Left lung (tissue), 10 donors: Measurements from ENCODE around the gene RTP3. TPM values are rescaled to one million over a fixed set of nuclear protein-coding genes. Genes with fewer than 3 reads are reported as not detected.
A peak's percentile ranks its signal among the peaks of the same experiment; 100 is the strongest.

Source experiments
- ATAC-seq: fragments of 200-7000 bp; cut with Tn5 transposase; one replicate; pipeline ENCODE4 v1.9.1; 2020; ENCODE audit warnings: moderate library complexity
- DNase-seq, 4 donors: peaks; one replicate each; pipeline ENCODE4 v3.0.0-alpha.2; 2013 to 2020
- H3K27ac ChIP-seq, 2 donors: fragments of 200-600 bp; sonication (generic) in 1 of 2; one replicate each; pipeline versions ENCODE4 v1.5.0 to v1.8.0; 2020 to 2021
- H3K27me3 ChIP-seq, 2 donors: fragments of 200-600 bp; sonication (generic) in 1 of 2; one replicate each; pipeline versions ENCODE4 v1.5.0 to v1.8.0; 2020 to 2021
- H3K36me3 ChIP-seq, 2 donors: fragments of 200-600 bp; sonication (generic) in 1 of 2; one replicate each; pipeline versions ENCODE4 v1.5.0 to v1.8.0; 2020 to 2021
- H3K4me1 ChIP-seq, 2 donors: fragments of 200-600 bp; one replicate each; pipeline ENCODE4 v1.8.0; 2021
- H3K4me3 ChIP-seq, 2 donors: fragments of 200-600 bp; sonication (generic) in 1 of 2; one replicate each; pipeline versions ENCODE4 v1.5.0 to v1.8.0; 2020 to 2021; ENCODE audit warnings: mild to moderate bottlenecking in 1 of 2
- H3K9me3 ChIP-seq, 2 donors: fragments of 200-600 bp; sonication (generic) in 1 of 2; one replicate each; pipeline versions ENCODE4 v1.5.0 to v1.8.0; 2020 to 2021
- intact Hi-C, 2 donors: fragments of 100-400 bp; cut with DNase I; formaldehyde crosslinking; loops; one replicate each; pipeline versions ENCODE4 v1.11.2 to v1.14.2; 2022
- polyA plus RNA-seq, 6 donors: library from polyadenylated mRNA; unstranded; fragments of 120-200 nt; gene quantifications; one replicate each; pipeline ENCODE4 v1.2.1, GENCODE V29; 2013; ENCODE audit not compliant: insufficient read length in 6 of 6
- total RNA-seq, 2 donors: library from RNA; stranded (reverse); fragmentation: NEBNext Ultra II Directional; extraction: Animal tissue kit (Norgen Biotek cat#: 25700); gene quantifications; one replicate each; pipeline ENCODE4 v1.2.1, GENCODE V29; 2021
- TF ChIP-seq, protein P1 (sequence below), 2 donors: fragments of 200-600 bp; sonication (generic) in 1 of 2; IDR thresholded peaks; one replicate each; pipeline versions ENCODE4 v1.5.0 to v1.8.0; 2021; ENCODE audit warnings: antibody characterized with exemption in 2 of 2
- donor health status: DM: no; HTN: yes; CAD: no.
- donor health status: DM: no; HTN: no; CAD: no.

Gene RTP3
- total and polyA plus RNA-seq, 8 donors, result 0.13 TPM; not detected in 7

GRCh38 chr3:46496746-46497555 is 825 bp upstream of the RTP3 start:
- H3K27ac ChIP-seq, result no peak overlapping the region

DNA sequence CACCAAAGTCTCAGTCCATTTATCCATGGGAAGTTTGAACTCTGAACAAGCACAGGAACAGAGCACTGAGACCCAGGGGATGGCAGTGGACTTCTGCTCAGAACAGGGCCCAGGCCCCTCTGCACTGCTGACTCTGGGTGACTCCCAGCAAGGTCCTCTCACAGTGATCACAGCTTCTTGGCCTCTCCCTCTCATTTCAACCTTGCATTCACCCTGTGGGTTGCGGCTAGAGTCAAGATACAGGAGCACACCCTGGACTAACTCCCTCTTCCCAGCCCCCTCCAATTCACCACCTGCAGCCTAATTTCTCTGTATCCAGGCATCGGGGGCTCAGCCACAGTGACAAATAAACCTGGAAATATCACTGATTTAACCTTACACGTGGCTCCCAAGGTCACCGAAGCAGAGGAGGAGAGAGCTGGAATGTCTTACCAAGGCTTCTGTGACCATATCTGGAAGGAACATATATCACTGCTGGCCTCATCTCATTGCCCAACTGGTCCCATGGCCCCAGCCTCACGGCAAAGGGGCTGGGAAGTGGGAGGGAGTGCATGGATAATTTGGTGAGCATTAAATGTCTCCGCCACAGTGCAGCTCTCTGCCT is 1.2 kb downstream of the RTP3 start:
- DNase-seq, result no peak
- Histone ChIP-seq H3K27ac (no peak overlapping the region), H3K4me3 (no peak overlapping the region), H3K36me3 (no peaks in the 10 kb centered on the region), H3K27me3 (no peaks in the 10 kb centered on the region), H3K9me3 (no peaks in the 10 kb centered on the region), H3K4me1 (no peaks in the 10 kb centered on the region)
- ATAC-seq, result no peak
- TF ChIP-seq, protein P1, sequence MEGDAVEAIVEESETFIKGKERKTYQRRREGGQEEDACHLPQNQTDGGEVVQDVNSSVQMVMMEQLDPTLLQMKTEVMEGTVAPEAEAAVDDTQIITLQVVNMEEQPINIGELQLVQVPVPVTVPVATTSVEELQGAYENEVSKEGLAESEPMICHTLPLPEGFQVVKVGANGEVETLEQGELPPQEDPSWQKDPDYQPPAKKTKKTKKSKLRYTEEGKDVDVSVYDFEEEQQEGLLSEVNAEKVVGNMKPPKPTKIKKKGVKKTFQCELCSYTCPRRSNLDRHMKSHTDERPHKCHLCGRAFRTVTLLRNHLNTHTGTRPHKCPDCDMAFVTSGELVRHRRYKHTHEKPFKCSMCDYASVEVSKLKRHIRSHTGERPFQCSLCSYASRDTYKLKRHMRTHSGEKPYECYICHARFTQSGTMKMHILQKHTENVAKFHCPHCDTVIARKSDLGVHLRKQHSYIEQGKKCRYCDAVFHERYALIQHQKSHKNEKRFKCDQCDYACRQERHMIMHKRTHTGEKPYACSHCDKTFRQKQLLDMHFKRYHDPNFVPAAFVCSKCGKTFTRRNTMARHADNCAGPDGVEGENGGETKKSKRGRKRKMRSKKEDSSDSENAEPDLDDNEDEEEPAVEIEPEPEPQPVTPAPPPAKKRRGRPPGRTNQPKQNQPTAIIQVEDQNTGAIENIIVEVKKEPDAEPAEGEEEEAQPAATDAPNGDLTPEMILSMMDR (IDR thresholded peaks at IDR 0.05), result no peak
- intact Hi-C loops, result no loop called here

More at GRCh38 chr3:46496746-46497555, 825 bp upstream of the RTP3 start:
- Histone ChIP-seq H3K4me3 (no peak overlapping the region), H3K36me3 (no peaks in the 10 kb centered on the region), H3K27me3 (no peaks in the 10 kb centered on the region), H3K4me1 (no peaks in the 10 kb centered on the region), H3K9me3 (no peaks in the 10 kb centered on the region)
- DNase-seq, result peak in 1 of 4 donors; percentile 10
- TF ChIP-seq, protein P1 (IDR thresholded peaks at IDR 0.05), result no peak
- intact Hi-C loops, result no loop called here
- no peak for ATAC-seq

DNA sequence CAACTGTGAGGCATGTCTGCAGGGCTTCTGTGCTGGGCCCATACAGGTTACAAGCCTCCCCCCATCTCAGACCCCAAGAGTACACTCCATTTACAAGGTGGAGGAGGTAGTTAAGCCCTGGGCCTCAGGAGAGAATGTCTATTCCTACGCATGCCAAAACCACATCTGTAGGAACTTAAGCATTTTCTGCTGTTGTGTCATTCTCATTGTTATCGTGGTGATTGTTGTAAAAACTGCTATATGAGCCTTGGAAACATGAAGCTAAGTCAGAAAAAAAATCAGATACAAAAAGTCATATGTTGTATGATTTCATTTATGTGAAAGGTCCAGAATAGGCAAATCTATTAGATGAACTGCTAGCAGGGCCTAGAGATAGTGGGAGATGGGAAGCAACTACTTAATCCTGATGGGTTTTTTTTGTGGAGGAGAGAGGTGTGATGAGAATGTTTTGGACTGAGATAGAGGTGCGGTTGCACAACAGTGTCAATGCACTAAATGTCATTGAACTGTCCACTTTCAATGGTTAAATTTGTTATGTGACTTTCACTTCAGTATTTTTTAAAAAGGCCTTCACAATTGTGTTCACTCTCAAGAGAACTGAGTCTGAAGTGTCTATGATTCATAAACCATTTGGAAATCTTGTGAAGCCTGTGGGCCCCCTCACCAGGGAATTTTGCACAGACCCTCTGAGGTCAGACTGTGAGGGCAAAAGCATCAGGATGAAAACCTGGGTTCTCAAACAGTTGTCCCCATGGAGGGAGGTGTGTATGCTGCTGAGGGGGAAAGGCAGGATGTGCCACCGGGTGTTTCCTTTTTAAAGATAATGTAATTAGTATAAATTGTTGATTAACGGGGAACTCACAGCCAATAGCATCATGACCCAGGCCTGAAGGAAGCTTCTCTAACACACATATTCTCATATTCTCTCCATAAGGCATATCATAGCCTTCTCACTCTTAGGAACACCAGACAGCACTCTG is 3.2 kb downstream of the RTP3 start:
- Histone ChIP-seq H3K27me3 (no peaks in the 10 kb centered on the region), H3K4me3 (no peak overlapping the region), H3K9me3 (no peaks in the 10 kb centered on the region), H3K36me3 (no peaks in the 10 kb centered on the region), H3K27ac (no peak overlapping the region), H3K4me1 (no peaks in the 10 kb centered on the region)
- DNase-seq, result no peak
- TF ChIP-seq, protein P1 (IDR thresholded peaks at IDR 0.05), result no peak
- no peak for ATAC-seq
- intact Hi-C loops, result no loop called here

DNA sequence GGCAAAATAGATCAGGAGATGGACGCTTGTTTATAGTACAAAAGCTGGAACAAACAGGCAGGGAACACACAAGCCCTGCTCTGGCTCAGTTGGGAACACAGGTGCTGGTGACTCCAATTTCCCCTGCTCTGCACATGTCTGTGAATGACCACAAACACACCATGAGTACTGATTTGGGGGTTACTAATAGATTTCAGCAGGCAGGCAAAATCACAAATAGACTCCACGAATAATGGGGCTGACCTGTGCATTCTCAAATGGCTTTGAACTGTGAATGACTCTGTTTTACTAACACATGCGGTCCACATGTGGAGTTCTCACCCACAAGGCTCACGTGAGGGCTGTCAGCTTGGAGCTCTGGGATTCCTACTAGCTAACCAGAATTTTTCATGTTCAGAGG is 3.9 kb downstream of the RTP3 start:
- TF ChIP-seq, protein P1 (IDR thresholded peaks at IDR 0.05), result no peak
- Histone ChIP-seq H3K27ac (no peak overlapping the region), H3K27me3 (no peaks in the 10 kb centered on the region), H3K4me3 (no peak overlapping the region), H3K4me1 (no peaks in the 10 kb centered on the region), H3K9me3 (no peaks in the 10 kb centered on the region), H3K36me3 (no peaks in the 10 kb centered on the region)
- intact Hi-C loops, result no loop called here
- ATAC-seq (no peak), DNase-seq (no peak)
